Stimulated activated CD8-positive, alpha-beta memory T cell treated with anti-CD3 and anti-CD28 coated beads, Interleukin-15, amount 100 ng/mL, for 48 hours (primary cell): ENCODE results near the gene QRICH2.
A peak's percentile ranks its signal among the peaks of the same experiment; 100 is the strongest.
"Not testable (repeated sequence)": the region's sequence is repeated elsewhere in the genome, so short reads cannot be mapped to it uniquely, and the experiment has no call there.

Source experiments
- DNase-seq, 2 donors: peaks; one replicate each; pipeline ENCODE4 v3.0.0-alpha.2; 2020; ENCODE audit warnings: low read depth in 2 of 2

The QRICH2 gene

GRCh38 chr17:76278268-76278908 is 29.7 kb downstream of the QRICH2 start:
- DNase-seq: no peak

DNA sequence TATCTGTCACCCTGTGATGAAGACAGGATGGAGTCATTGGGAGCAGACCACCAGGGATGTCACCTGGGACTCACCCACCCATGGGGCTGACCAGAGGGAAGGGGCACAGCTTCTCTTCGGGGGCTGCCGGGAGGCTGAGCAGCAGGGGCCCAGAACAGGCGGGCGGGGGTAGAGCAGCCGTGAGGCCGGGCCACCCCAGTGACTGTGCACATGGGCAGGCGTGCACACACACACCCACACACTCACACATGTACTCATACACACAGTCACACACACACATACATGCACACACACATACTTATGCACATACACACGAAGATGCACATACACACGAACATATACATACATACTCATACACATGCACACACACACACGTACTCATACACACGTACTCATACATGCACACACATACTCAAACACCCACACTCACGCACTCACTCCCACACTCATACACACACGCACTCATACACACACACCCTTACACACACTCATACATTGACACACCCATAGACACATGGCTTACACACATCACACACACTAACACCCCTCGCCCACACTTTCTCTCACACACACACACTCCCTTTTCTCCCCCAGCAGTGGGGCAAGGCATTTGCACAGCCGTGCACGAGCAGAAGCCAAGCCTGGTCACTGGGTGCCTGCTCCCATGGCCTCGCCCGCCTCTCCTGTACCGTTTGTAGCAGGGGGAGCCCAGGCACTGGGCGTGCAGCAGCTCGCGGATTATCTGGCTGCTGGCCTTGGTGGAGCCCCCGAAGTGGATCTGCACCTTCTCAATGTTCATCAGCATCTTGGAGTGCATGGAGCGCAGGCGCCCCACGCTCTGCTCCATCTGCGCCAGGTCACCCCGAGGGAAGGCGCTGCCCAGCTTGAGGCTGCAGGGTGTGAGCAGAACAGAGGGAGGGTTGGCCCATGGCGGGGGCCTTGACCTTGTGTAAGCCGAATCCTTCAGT is 30.5 kb downstream of the QRICH2 start:
- no peak for DNase-seq

DNA sequence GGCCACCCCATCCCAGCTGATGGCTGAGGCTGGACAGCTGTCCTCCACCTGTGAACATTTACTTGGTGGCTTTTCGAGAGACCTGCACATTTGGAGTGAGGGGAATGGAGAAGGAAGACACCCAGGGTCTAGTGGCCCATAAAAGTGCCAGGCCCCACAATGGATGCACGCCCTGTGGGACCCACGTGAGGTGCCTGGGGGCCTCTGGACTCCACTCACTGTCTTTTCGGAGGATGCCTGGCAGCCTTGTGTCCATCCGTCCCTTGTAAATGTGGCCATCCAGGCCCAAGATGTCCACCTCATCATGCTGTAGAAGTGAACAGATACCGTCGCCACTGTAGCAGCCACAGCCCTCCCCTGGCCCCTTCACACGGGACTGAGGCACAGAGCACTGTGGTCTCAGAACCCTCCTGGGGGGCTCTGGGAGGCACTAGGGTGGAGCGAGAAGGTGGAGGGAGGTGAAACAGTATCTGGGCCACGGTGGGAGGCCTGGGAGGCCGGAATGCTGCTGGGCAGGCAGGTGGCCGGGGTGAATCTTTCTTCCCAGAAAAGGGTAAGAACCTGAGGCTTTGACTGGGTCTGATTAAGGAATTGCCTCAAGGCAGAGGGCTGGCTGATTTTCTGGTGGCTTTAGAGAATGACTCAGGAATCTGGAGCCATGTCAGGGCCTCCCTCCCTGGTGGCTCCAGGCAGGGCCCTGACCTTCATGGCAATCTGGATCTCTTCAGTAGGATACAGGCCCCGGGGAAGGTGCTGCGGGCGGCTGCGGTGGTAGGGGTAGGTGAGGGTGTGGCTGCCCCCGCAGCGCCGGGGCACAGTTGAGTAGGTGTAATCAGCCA is 31.4 kb downstream of the QRICH2 start:
- no peak for DNase-seq

- no peak for DNase-seq
Measured at GRCh38 chr17:76276069-76276431, 32.0 kb downstream of the QRICH2 start.

GRCh38 chr17:76275382-76276068 is 32.6 kb downstream of the QRICH2 start:
- DNase-seq: no peak

DNA sequence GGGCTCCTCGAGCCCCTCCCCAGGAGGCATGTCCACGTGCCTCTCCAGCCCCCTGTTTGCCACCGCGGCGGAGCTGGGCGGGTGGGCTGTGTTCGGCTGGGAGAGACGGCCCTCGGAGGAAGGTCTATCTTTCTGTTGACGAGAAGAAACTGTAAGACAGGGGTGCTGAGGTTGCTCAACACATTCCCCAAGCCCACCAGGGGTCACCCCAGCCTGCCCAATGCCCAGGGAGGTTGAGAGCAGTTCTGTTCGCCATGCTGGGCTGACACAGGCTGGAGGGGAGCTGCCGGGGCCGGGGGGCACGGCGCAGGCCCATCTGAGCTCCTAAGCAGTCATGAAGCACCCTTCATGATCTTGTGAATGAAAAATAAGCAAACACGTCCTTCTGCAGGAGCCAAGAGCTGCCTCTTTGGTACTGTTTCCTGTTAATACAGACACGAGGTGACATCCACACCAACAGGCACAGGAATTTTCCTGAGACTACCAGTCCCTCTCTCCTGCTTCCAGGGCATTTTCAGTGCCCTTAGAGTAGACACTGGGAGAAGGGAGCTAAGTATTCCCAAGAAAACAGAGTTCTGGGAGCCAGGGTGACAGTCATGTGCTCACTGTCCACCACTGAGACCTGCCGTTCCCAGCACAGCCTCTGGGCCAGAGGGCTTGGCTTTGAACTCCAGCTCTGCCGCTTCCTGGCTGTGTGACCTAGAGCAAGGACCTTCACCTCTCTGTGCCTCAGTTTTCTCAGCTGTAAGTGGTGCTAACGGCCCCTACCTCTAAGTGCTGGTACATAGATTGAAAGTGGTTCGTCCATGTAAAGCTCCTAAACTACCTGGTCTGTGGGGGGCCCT is 33.7 kb downstream of the QRICH2 start:
- DNase-seq: no peak

DNA sequence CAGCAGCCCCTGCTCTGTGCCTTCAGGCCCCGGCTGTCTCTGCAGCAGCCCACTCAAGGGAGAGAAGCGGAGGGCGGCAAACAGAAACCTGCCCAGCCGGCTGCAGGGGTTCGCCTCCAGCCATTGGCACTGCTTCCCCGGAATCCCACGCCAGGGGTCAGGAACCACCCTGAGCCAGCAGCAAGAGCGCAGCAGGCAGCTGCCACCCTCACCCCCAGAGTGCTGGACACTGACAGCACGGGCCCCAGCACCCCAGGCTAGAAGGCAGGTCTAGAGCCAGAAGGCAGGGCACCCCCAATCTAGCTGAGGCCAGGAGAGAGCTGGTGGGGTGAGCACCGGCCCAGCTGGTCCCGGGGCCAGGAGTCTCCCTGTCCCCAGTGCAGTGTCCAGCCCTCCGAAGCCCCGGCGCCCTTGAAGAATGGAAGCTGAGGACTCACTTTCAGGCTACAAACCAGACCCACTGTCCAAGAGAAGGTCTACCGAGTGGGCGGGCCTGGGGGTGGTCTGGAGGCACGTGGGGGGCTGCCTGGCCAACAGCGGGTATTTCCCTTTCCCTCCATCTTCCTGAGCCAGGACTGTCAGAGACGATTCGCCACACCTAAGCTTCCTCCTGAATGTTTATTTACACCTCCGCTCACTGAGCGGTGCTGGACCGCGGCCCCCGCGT is 34.5 kb downstream of the QRICH2 start:
- DNase-seq: no peak

DNA sequence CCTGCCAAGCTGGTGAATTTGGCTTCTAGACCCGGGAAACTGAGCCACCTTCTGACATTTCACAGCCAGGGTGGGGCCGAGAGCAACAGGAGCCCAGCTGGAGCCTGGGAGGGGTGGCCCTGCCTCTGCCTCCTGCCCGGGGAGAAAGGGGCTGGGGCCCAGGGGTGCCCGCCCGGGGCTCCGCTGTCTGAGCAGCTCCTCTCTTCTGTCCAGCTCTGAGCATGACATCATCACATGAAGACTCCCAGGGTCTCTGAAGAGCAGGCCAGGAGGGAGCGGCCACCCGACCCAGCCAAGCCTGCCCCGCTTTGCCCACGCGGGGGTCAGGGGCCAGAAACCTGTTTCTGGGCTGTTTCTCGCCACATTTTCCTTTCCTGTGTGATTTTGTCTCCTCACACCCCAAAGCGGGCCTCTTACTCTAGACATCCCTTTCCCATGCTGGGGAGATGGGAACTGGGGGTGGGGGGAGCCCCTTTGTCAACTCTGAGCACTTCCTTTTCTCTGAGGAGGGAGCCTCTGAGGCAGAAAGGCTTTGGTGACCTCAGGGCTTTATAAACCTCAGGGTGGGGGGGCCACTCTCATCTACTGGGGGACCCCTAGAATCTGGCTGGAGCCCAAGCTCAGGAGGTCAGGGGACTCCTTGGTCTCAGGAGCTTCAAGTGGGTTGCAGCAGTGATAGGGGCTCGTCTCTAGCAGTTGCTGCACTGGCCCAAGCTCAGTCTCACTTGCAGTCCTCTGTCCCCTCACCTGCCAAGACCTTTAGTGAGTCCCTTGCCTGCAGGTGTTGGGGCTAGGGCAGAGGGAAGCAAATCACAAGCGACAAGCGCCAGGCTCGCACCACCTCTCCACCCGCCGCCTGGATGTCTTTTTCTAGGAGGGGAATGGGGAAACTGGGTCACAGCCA is 35.3 kb downstream of the QRICH2 start:
- peak; percentile 66 to 68 for DNase-seq

GRCh38 chr17:76271669-76272540 is 36.2 kb downstream of the QRICH2 start:
- peak; percentile 92 for DNase-seq

- no peak for DNase-seq
Measured at GRCh38 chr17:76270770-76271668, 37.1 kb downstream of the QRICH2 start.

DNA sequence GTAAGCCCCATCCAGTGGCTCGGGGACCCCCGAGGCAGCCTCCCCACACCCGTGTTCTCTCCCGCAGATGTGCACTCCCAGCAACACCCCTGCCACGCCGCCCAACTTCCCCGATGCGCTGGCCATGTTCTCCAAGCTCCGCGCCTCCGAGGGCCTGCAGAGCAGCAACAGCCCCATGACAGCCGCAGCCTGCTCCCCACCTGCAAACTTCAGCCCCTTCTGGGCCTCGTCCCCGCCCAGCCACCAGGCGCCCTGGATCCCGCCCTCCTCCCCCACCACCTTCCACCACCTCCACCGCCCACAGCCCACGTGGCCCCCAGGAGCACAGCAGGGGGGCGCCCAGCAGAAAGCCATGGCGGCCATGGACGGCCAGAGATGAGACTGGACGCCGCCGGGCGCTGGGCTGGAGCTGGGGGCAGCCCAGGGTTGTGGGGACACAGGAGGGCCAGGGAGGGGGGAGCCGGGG is 37.9 kb downstream of the QRICH2 start:
- peak in 1 of 2 donors; percentile 56 for DNase-seq

DNA sequence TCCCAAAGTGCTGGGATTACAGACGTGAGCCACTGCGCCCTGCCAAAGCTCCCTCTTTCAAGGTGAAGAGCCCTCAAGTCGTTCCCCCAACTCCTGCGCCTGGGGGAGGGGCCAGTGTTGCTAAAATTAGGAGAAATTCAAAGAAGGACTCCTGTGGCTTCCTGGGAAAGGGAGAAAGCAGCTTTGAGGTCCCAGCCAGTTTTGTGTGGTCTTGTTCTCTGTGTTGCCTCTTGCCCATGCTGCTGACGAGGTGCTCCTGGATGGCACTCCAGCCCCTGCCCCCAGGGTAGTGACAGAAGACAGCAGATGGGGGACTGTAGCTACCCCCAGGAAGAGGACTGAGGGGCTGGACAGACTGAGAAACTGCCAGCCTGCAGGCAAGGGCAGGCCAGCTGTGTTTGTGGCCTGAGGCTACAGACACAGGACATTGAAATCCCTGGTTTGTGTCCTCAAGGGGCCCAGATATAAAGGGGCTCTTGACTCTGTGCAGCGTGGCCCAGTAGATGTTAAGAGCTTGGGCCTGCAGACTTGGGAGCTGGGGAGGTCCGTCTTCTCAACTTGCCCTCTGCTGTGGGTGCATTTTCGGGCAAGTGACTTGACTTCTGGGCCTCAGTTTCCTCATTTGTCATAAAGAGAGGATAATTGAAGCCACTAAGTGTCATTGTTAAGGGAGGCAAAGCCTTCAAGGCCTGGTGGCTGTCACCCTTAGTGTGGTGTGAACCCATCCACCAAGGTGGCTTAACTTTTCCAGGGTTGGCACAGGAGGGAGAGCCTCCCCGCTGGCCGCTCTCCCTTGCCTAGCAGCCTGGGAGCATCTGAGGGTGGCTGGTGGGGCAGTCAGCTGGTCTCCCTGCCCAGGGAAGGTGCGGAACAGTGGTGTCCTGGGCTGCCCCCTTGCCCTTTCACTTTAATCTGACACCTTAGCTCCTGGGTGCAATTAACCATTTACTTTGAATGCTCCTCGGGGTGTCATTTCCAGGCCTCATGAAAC is 38.8 kb downstream of the QRICH2 start:
- no peak for DNase-seq

- DNase-seq: peak; percentile 73 to 78
Measured at GRCh38 chr17:76268015-76268749, 39.9 kb downstream of the QRICH2 start.

- DNase-seq: not testable (repeated sequence)
Measured at GRCh38 chr17:76267581-76268001, 40.5 kb downstream of the QRICH2 start.

DNA sequence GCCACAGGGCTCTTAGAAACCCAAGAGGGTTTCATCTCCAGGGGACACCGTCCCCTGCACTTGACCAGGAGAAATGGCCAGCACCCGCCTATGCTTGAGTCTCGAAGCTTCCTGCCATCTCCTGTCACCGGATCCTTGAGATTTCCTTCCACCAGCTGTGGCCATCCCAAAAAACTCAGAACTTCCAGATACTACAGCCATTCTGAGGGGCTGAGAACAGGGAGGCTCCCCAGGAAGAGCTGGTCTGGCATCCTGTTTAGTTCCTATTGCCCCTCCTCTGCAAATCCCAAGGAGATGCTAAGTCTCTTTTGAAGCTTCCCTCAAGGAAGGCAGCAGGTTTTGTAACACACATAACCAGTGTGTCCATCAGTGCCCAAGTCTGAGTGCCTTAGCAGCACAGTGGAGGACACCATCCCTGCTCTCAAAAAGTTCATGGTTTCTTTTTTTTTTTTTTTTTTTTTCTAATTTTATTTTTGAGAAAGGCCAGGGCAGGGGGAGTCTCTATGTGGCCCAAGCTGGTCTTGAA is 41.0 kb downstream of the QRICH2 start:
- no peak for DNase-seq
